Kidney (tissue), 14 donors: ENCODE measurements around the gene SYK. TPM values are rescaled to one million over a fixed set of nuclear protein-coding genes. Genes with fewer than 3 reads are reported as not detected.

Source experiments
- DNase-seq, 5 donors: peaks; one replicate each; pipeline ENCODE4 v3.0.0-alpha.2; 2013 to 2020
- FAIRE-seq: peaks from 2 replicates; lab custom pipeline; 2012; peaks lifted over from hg19 to GRCh38; lab: Jason Lieb, UNC
- H3K27ac ChIP-seq, 2 donors: one replicate each; pipeline ENCODE4 v1.7.0; 2013; ENCODE audit warnings: low read depth in 2 of 2, low read length in 2 of 2, inconsistent platforms in 1 of 2
- H3K27me3 ChIP-seq: one replicate; pipeline ENCODE4 v1.7.1; 2013; ENCODE audit warnings: low read length, inconsistent platforms; ENCODE audit not compliant: control insufficient read depth, insufficient read depth
- H3K36me3 ChIP-seq, 3 donors: one replicate each; pipeline versions ENCODE4 v1.7.0 to v1.7.1; 2013; ENCODE audit warnings: low read length in 3 of 3, control low read depth in 1 of 3, inconsistent platforms in 1 of 3; ENCODE audit not compliant: insufficient read depth in 3 of 3, control insufficient read depth in 2 of 3
- H3K4me1 ChIP-seq, 3 donors: one replicate each; pipeline versions ENCODE4 v1.7.0 to v1.7.1; 2013; ENCODE audit warnings: low read length in 3 of 3, inconsistent platforms in 1 of 3, low read depth in 1 of 3; ENCODE audit not compliant: control insufficient read depth in 2 of 3, insufficient read depth in 2 of 3
- H3K4me3 ChIP-seq, 3 donors: one replicate each; pipeline versions ENCODE4 v1.7.0 to v1.8.1; 2013; ENCODE audit warnings: low read length in 3 of 3, control low read depth in 1 of 3, inconsistent platforms in 1 of 3
- H3K9ac ChIP-seq, 3 donors: one replicate each; pipeline versions ENCODE4 v1.7.0 to v1.7.1; 2013; ENCODE audit warnings: low read length in 3 of 3, control low read depth in 1 of 3, inconsistent platforms in 1 of 3
- H3K9me3 ChIP-seq, 3 donors: one replicate each; pipeline versions ENCODE4 v1.7.0 to v1.7.1; 2013; ENCODE audit warnings: low read length in 3 of 3, control low read depth in 1 of 3, inconsistent platforms in 1 of 3; ENCODE audit not compliant: control insufficient read depth in 2 of 3, insufficient read depth in 1 of 3
- intact Hi-C: fragments of 100-400 bp; cut with DNase I; formaldehyde crosslinking; loops from one replicate; pipeline ENCODE4 v1.11.1; 2022
- polyA plus RNA-seq: library from polyadenylated mRNA; stranded (reverse); fragments of 350-450 nt; fragmentation: Illumina TruSeq; extraction: RNeasy Lipid Tissue Mini Kit (QIAGEN cat#74804); gene quantifications from one replicate; pipeline ENCODE4 v1.2.3, GENCODE V29; 2014; ENCODE audit warnings: low read depth, low replicate concordance; ENCODE audit not compliant: insufficient read depth
- total RNA-seq: library from RNA; stranded (reverse); fragmentation: NEBNext Ultra II Directional; extraction: Animal tissue kit (Norgen Biotek cat#: 25700); gene quantifications from one replicate; pipeline ENCODE4 v1.2.1, GENCODE V29; 2021
- TF ChIP-seq, protein P1 (sequence below): IDR thresholded peaks from 3 replicates; pipeline ENCODE4 v1.5.1; 2012; ENCODE audit warnings: mild to moderate bottlenecking, moderate library complexity, borderline replicate concordance; ENCODE audit not compliant: insufficient read depth; ENCODE audit errors: extremely low read depth
- donor health status: control.
- donor health status: control.
- donor health status: control.
- donor health status: control.
- donor health status: control.
- donor health status: DM: yes; HTN: yes; CAD: no.
- donor health status: Normal renal cell carcinoma (clear cell type).

SYK gene
- total and polyA plus RNA-seq, 2 donors from 2014 or later: 13.3 to 52.2 TPM

GRCh38 chr9:90834828-90835595 lies 33.4 kb downstream of the SYK start:
- no peaks in the 10 kb centered on the region for H3K27me3 ChIP-seq
- no peaks in the 10 kb centered on the region for H3K9me3 ChIP-seq
- H3K27ac ChIP-seq: no peak overlapping the region
- FAIRE-seq: no peak
- peaks cover 0 to 2% (median 2%) of the 10 kb centered on the region in 3 donors for H3K4me1 ChIP-seq
- intact Hi-C loops: no loop called here
- TF ChIP-seq, protein P1, sequence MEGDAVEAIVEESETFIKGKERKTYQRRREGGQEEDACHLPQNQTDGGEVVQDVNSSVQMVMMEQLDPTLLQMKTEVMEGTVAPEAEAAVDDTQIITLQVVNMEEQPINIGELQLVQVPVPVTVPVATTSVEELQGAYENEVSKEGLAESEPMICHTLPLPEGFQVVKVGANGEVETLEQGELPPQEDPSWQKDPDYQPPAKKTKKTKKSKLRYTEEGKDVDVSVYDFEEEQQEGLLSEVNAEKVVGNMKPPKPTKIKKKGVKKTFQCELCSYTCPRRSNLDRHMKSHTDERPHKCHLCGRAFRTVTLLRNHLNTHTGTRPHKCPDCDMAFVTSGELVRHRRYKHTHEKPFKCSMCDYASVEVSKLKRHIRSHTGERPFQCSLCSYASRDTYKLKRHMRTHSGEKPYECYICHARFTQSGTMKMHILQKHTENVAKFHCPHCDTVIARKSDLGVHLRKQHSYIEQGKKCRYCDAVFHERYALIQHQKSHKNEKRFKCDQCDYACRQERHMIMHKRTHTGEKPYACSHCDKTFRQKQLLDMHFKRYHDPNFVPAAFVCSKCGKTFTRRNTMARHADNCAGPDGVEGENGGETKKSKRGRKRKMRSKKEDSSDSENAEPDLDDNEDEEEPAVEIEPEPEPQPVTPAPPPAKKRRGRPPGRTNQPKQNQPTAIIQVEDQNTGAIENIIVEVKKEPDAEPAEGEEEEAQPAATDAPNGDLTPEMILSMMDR: no peak
- H3K9ac ChIP-seq: no peak overlapping the region
- no peak for DNase-seq
- no peaks in the 10 kb centered on the region for H3K36me3 ChIP-seq
- H3K4me3 ChIP-seq: no peak overlapping the region

- TF ChIP-seq, protein P1: no peak
- Histone ChIP-seq H3K9ac (no peak overlapping the region), H3K4me1 (peaks cover 0 to 5% (median under 1%) of the 10 kb centered on the region in 3 donors), H3K9me3 (peaks cover 0 to 7% (median 0%) of the 10 kb centered on the region in 3 donors), H3K4me3 (no peak overlapping the region), H3K36me3 (peaks cover 0 to 5% (median 0%) of the 10 kb centered on the region in 3 donors), H3K27me3 (no peaks in the 10 kb centered on the region), H3K27ac (no peak overlapping the region)
- intact Hi-C loops: no loop called here
- DNase-seq (no peak), FAIRE-seq (no peak)
Measured at GRCh38 chr9:90836411-90837080, 34.9 kb downstream of the SYK start.

GRCh38 chr9:90838098-90838497 lies 36.5 kb downstream of the SYK start:
- FAIRE-seq: no peak
- intact Hi-C loops: no loop called here

More at GRCh38 chr9:90838098-90838497, 36.5 kb downstream of the SYK start:
- Histone ChIP-seq H3K36me3 (peaks cover 0 to 12% (median 0%) of the 10 kb centered on the region in 3 donors), H3K4me3 (no peak overlapping the region), H3K27me3 (no peaks in the 10 kb centered on the region), H3K4me1 (peaks cover 0 to 8% (median 2%) of the 10 kb centered on the region in 3 donors), H3K27ac (no peak overlapping the region), H3K9ac (no peak overlapping the region), H3K9me3 (peaks cover 0 to 10% (median 0%) of the 10 kb centered on the region in 3 donors)
- no peak for DNase-seq
- TF ChIP-seq, protein P1: no peak
